NB4 (cell line): ENCODE results near the gene GOPC.

ENCODE experiments used
- CTCF ChIP-seq: IDR thresholded peaks from one replicate; pipeline ENCODE4 v1.5.1; 2012; ENCODE audit warnings: low read depth, low read length
- MAX ChIP-seq: IDR thresholded peaks from 2 replicates; pipeline ENCODE4 v1.6.1; 2011; ENCODE audit warnings: low read depth, low read length

- TF ChIP-seq MAX (no peak), CTCF (no peak)
Observed at GRCh38 chr6:117595099-117595923, 7.0 kb downstream of the GOPC start.
